Measurements from ENCODE around the gene ADAD2. TPM values are rescaled to one million over a fixed set of nuclear protein-coding genes. Genes with fewer than 3 reads are reported as not detected.

The ADAD2 gene
- total and polyA plus RNA-seq, 2 of the 4 experiments (the other 2 are of a cell fraction), result not detected

GRCh38 chr16:84196101-84196500 lies 5.1 kb downstream of the ADAD2 start:
- in situ Hi-C loops (cut with MboI; ENCODE audit: low sequenced_read_pairs), result no loop called here
- H2AFZ ChIP-seq (replicated peaks; ENCODE audit: low read length, poor library complexity), result no peak overlapping the region
- H3K14ac ChIP-seq (replicated peaks; ENCODE audit: low read depth, low read length), result no peak overlapping the region

More at GRCh38 chr16:84196101-84196500, 5.1 kb downstream of the ADAD2 start:
- Histone ChIP-seq H3K27me3 (ENCODE audit: control insufficient read depth, insufficient read depth, low read length) (peaks cover 34% of the 10 kb centered on the region), H3K23ac (ENCODE audit: low read depth, low read length) (no peak overlapping the region), H3K27ac (ENCODE audit: insufficient read depth, low read length) (no peak overlapping the region), H3K4me3 (ENCODE audit: insufficient read depth, low read depth, low read length) (no peak overlapping the region), H4K8ac (ENCODE audit: low read depth in 2 of 2, low read length in 2 of 2) (no peak overlapping the region), H3K36me3 (ENCODE audit: control insufficient read depth, insufficient read depth, low read length) (no peaks in the 10 kb centered on the region), H4K20me1 (ENCODE audit: insufficient read depth, low read length) (no peaks in the 10 kb centered on the region; the same call in 1 of the 2 replicates), H2AK9ac (replicated peaks; ENCODE audit: low read depth, low read length, poor library complexity) (peak overlapping the region; percentile 28), H2BK20ac (ENCODE audit: low read depth, low read length) (no peak overlapping the region), H3K18ac (ENCODE audit: low read depth, low read length) (no peak overlapping the region), H3K9me3 (ENCODE audit: control insufficient read depth, insufficient read depth, low read length) (no peaks in the 10 kb centered on the region), H2BK15ac (ENCODE audit: low read depth, low read length) (no peak overlapping the region), H3K4me2 (ENCODE audit: low read depth, low read length) (no peak overlapping the region), H3K4me1 (ENCODE audit: control insufficient read depth, insufficient read depth, low read length) (peaks cover 2% of the 10 kb centered on the region; the same call in 1 of the 2 replicates), H3K9ac (ENCODE audit: low read depth, low read length) (no peak overlapping the region), H3K56ac (ENCODE audit: extremely low read depth, insufficient read depth, low read length) (no peak overlapping the region), H3K9me1 (ENCODE audit: insufficient read depth, low read length) (no peaks in the 10 kb centered on the region), H2AK5ac (ENCODE audit: low read depth, low read length) (no peak overlapping the region), H3K4ac (ENCODE audit: low read depth, low read length) (no peak overlapping the region), H4K91ac (ENCODE audit: insufficient read depth, low read depth, low read length) (no peak overlapping the region), H4K5ac (ENCODE audit: low read depth, low read length) (no peak overlapping the region), H3K79me1 (ENCODE audit: low read depth in 1 of 2, low read length in 2 of 2) (no peaks in the 10 kb centered on the region), H2BK120ac (ENCODE audit: low read depth, low read length) (no peak overlapping the region), H2BK5ac (ENCODE audit: low read depth, low read length, poor library complexity, severe bottlenecking) (no peak overlapping the region)
- no CpG with 5 or more reads among the region's 16 CpGs for WGBS, 2 experiments (ENCODE audit: extremely low coverage in 2 of 2, insufficient read length in 1 of 2)
- CTCF ChIA-PET, result no interaction called here
- TF ChIP-seq RAD21 (IDR thresholded peaks at IDR 0.05; ENCODE audit: low read length) (no peak), ELK1 (IDR thresholded peaks at IDR 0.05; ENCODE audit: borderline replicate concordance, low read depth, low read length) (no peak), SMC3 (IDR thresholded peaks at IDR 0.05; ENCODE audit: low read depth, low read length) (no peak), MAZ (IDR thresholded peaks at IDR 0.05; ENCODE audit: borderline replicate concordance, low read depth, low read length) (no peak), MAFK (IDR thresholded peaks at IDR 0.05; ENCODE audit: low read depth, low read length) (no peak), RCOR1 (IDR thresholded peaks at IDR 0.05; ENCODE audit: insufficient replicate concordance, low read length) (no peak), NFE2L2 (IDR thresholded peaks at IDR 0.05; ENCODE audit: low read depth, low read length) (no peak), FOS (IDR thresholded peaks at IDR 0.05; ENCODE audit: low read depth, low read length) (no peak), MXI1 (IDR thresholded peaks at IDR 0.05; ENCODE audit: borderline replicate concordance, low read depth, low read length) (no peak), CEBPB (IDR thresholded peaks at IDR 0.05; ENCODE audit: low read depth, low read length) (no peak)
- TF ChIP-seq, protein P1, sequence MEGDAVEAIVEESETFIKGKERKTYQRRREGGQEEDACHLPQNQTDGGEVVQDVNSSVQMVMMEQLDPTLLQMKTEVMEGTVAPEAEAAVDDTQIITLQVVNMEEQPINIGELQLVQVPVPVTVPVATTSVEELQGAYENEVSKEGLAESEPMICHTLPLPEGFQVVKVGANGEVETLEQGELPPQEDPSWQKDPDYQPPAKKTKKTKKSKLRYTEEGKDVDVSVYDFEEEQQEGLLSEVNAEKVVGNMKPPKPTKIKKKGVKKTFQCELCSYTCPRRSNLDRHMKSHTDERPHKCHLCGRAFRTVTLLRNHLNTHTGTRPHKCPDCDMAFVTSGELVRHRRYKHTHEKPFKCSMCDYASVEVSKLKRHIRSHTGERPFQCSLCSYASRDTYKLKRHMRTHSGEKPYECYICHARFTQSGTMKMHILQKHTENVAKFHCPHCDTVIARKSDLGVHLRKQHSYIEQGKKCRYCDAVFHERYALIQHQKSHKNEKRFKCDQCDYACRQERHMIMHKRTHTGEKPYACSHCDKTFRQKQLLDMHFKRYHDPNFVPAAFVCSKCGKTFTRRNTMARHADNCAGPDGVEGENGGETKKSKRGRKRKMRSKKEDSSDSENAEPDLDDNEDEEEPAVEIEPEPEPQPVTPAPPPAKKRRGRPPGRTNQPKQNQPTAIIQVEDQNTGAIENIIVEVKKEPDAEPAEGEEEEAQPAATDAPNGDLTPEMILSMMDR (conservative IDR thresholded peaks at IDR 0.05; ENCODE audit: low read depth, low read length), result no peak
- BruUV-seq (replicated peaks), result no TSS peak
- dilution Hi-C loops (cut with HindIII; ENCODE audit: low sequenced_read_pairs, unreplicated experiment) (no loop called here), intact Hi-C loops (cut with micrococcal nuclease) (no loop called here)
- ATAC-seq (ENCODE audit: low read depth) (no peak), DNase-seq (no peak)
- POLR2A ChIA-PET (ENCODE audit: unreplicated experiment), result no interaction called here

Measured in IMR-90 (cell line).